GM06990 (cell line): ENCODE measurements around the gene NDUFAB1.
"Not testable (repeated sequence)": the region's sequence is repeated elsewhere in the genome, so short reads cannot be mapped to it uniquely, and the experiment has no call there.

ENCODE experiments used
- DNase-seq: peaks from one replicate; pipeline ENCODE4 v3.0.0-alpha.2; 2011; ENCODE audit not compliant: insufficient read length; ENCODE audit errors: extremely low read depth
- H3K27me3 ChIP-seq: replicated peaks from 2 replicates; pipeline ENCODE4 v1.6.0; 2011; ENCODE audit warnings: low read length; ENCODE audit not compliant: control insufficient read depth, insufficient read depth
- H3K36me3 ChIP-seq: 2 replicates; pipeline ENCODE4 v1.5.1; 2011; ENCODE audit warnings: low read length; ENCODE audit not compliant: control insufficient read depth, insufficient read depth
- H3K4me3 ChIP-seq: replicated peaks from 2 replicates; pipeline ENCODE4 v1.5.1; 2011; ENCODE audit warnings: low read depth, mild to moderate bottlenecking, control low read depth, low read length
- CTCF ChIP-seq: IDR thresholded peaks from 2 replicates; pipeline ENCODE4 v1.5.1; 2011; ENCODE audit warnings: low read length, control low read depth, mild to moderate bottlenecking, inconsistent platforms; ENCODE audit not compliant: insufficient read depth, poor library complexity, severe bottlenecking

The NDUFAB1 gene

GRCh38 chr16:23634461-23635036 lies 38.4 kb upstream of the NDUFAB1 start:
- Histone ChIP-seq H3K36me3 (peaks cover 2% of the 10 kb centered on the region), H3K4me3 (no peak overlapping the region), H3K27me3 (no peaks in the 10 kb centered on the region)
- DNase-seq: no peak
- TF ChIP-seq CTCF: no peak

GRCh38 chr16:23631874-23632273 lies 35.8 kb upstream of the NDUFAB1 start:
- H3K27me3 ChIP-seq, DNase-seq, H3K4me3 ChIP-seq, H3K36me3 ChIP-seq: not testable (repeated sequence)

GRCh38 chr16:23629516-23629915 lies 33.4 kb upstream of the NDUFAB1 start:
- Histone ChIP-seq H3K27me3 (no peaks in the 10 kb centered on the region), H3K36me3 (peaks cover 7% of the 10 kb centered on the region), H3K4me3 (no peak overlapping the region)
- no peak for TF ChIP-seq CTCF
- DNase-seq: no peak

- Histone ChIP-seq H3K27me3 (no peaks in the 10 kb centered on the region), H3K36me3 (peaks cover 7% of the 10 kb centered on the region), H3K4me3 (no peak overlapping the region)
- TF ChIP-seq CTCF: no peak
- DNase-seq: no peak
Measured at GRCh38 chr16:23624092-23624491, 28.0 kb upstream of the NDUFAB1 start.

- Histone ChIP-seq H3K27me3 (no peaks in the 10 kb centered on the region), H3K4me3 (no peak overlapping the region), H3K36me3 (peaks cover 4% of the 10 kb centered on the region)
- no peak for DNase-seq
- no peak for TF ChIP-seq CTCF
Measured at GRCh38 chr16:23615805-23616204, 19.7 kb upstream of the NDUFAB1 start.

GRCh38 chr16:23611936-23612335 lies 15.8 kb upstream of the NDUFAB1 start:
- Histone ChIP-seq H3K27me3 (no peaks in the 10 kb centered on the region), H3K36me3 (peaks cover 2% of the 10 kb centered on the region), H3K4me3 (no peak overlapping the region)
- no peak for DNase-seq
- no peak for TF ChIP-seq CTCF

GRCh38 chr16:23610905-23611304 lies 14.8 kb upstream of the NDUFAB1 start:
- not testable (repeated sequence) for H3K36me3 ChIP-seq, H3K27me3 ChIP-seq, DNase-seq, H3K4me3 ChIP-seq
